ENCODE results near the gene SCAND1.
A peak's percentile ranks its signal among the peaks of the same experiment; 100 is the strongest.
"Not testable (repeated sequence)": the region's sequence is repeated elsewhere in the genome, so short reads cannot be mapped to it uniquely, and the experiment has no call there.

The SCAND1 gene

DNA sequence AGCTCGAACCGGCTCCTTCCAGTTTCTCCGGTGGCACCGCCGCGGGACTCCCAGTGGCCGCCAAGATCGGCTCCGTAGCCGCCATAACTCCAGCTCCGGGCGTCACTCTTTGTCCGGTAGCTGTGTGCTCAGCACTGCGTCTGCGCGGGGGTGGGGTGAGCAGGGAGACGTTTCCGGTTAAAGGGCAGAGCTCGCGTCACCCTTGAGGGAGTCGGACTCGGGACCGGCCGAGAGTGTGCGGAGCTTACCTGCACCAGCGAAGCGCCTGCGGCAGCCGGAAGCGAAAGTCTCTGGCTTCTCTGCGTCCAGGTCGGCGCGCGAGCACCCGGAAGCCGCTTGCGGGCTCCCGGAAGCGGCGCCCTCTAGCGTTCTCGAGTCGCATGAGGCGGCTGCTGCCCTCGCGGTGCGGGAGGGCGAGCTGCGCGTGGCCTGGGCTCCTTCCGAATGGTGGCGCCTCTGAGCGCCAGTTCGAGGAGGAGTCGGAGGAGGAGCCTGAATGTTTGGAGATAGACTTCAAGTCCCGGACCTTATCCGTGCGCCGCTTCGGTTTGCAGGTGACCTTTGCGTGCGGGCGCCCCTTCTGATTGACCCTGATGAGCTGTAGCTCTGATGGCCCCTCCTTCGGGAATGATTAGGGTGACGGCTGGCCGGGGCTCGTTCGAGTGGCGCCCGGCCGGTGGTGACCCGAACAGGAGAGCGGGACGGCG lies at the start of gene SCAND1:
SCAND1 (minus strand) TSS at position 303 of the 707 bp plus-strand sequence; CDS start at position 85, 218 bp downstream.
- TF ChIP-seq, protein P1, sequence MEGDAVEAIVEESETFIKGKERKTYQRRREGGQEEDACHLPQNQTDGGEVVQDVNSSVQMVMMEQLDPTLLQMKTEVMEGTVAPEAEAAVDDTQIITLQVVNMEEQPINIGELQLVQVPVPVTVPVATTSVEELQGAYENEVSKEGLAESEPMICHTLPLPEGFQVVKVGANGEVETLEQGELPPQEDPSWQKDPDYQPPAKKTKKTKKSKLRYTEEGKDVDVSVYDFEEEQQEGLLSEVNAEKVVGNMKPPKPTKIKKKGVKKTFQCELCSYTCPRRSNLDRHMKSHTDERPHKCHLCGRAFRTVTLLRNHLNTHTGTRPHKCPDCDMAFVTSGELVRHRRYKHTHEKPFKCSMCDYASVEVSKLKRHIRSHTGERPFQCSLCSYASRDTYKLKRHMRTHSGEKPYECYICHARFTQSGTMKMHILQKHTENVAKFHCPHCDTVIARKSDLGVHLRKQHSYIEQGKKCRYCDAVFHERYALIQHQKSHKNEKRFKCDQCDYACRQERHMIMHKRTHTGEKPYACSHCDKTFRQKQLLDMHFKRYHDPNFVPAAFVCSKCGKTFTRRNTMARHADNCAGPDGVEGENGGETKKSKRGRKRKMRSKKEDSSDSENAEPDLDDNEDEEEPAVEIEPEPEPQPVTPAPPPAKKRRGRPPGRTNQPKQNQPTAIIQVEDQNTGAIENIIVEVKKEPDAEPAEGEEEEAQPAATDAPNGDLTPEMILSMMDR (IDR thresholded peaks at IDR 0.05; ENCODE audit: insufficient read depth, low read depth, low read length, missing control alignments): peak; percentile 98

DNA sequence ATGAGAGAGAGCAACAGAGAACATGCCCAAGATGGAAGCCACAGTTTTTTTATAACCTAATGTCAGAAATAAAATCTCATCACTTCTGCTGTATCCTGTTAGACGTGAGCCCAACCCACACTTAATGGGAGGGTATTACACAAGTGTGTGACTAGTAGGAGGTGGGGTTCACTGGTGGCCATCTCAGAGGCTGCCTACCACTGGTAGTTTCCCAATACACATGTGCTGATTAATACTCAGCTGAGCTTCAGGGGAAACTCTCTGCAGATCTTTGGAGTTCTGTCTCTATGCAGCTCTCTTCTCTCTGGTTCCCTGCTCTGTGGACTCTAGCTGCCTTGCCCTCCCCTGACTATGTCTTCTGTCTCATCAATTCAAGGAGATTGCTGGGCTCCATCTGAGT lies 49.7 kb upstream of the SCAND1 start:
- H3K4me3 ChIP-seq (ENCODE audit: low read depth, low read length): no peak overlapping the region
- TF ChIP-seq, protein P1 (IDR thresholded peaks at IDR 0.05; ENCODE audit: insufficient read depth, low read depth, low read length, missing control alignments): no peak
- no peak for DNase-seq (ENCODE audit: low read depth)

More for the DNA sequence above, at the start of gene SCAND1:
- peak; percentile 100 for DNase-seq (ENCODE audit: low read depth)
- peak within 1 kb of the TSS; percentile 95 for H3K4me3 ChIP-seq (ENCODE audit: low read depth, low read length)

DNA sequence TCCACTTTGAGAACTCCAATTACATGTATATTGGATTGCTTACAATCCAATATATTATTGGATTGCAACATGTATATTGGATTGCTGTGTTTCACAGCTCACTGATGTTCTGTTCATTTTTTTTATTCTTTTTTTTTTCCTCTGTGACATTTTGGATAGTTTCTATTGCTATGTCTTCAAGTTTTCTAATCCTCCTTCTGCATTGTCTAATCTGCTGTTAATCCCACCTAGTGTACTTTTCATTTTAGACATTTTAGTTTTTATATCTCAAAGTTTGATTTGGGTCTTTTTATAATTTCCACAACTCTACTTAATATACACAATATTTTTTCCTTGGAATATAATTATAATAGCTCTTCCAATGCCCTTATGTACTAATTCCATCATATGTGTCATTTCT lies 48.6 kb upstream of the SCAND1 start:
- TF ChIP-seq, protein P1 (IDR thresholded peaks at IDR 0.05; ENCODE audit: insufficient read depth, low read depth, low read length, missing control alignments): no peak
- no peak overlapping the region for H3K4me3 ChIP-seq (ENCODE audit: low read depth, low read length)
- DNase-seq (ENCODE audit: low read depth): no peak

DNA sequence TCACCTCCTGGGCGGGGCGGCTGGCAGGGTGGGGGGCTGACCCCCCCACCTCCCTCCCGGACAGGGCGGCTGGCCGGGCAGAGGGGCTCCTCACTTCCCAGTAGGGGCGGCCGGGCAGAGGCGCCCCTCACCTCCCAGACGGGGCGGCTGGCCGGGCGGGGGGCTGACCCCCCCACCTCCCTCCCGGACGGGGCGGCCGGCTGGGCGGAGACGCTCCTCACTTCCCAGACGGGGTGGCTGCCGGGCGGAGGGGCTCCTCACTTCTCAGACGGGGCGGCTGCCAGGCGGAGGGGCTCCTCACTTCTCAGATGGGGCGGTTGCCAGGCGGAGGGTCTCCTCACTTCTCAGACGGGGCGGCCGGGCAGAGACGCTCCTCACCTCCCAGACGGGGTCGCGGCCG lies 47.0 kb upstream of the SCAND1 start:
- not testable (repeated sequence) for H3K4me3 ChIP-seq (ENCODE audit: low read depth, low read length); DNase-seq (ENCODE audit: low read depth)

DNA sequence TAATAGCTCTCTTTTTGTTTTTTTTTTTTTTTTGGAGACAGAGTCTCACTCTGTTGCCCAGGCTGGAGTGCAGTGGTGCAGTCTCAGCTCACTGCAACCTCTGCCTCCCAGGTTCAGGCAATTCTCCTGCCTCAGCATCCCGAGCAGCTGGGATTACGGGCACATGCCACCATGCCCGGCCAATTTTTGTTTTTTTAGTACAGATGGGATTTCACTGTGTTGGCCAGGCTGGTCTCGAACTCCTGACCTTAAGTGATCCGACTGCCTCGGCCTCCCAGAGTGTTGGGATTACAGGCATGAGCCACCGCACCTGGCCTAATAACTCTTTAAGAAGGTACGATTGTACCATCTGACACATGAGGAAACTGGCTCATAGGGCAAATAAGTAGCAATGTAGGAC lies 42.2 kb upstream of the SCAND1 start:
- not testable (repeated sequence) for DNase-seq (ENCODE audit: low read depth); H3K4me3 ChIP-seq (ENCODE audit: low read depth, low read length)

DNA sequence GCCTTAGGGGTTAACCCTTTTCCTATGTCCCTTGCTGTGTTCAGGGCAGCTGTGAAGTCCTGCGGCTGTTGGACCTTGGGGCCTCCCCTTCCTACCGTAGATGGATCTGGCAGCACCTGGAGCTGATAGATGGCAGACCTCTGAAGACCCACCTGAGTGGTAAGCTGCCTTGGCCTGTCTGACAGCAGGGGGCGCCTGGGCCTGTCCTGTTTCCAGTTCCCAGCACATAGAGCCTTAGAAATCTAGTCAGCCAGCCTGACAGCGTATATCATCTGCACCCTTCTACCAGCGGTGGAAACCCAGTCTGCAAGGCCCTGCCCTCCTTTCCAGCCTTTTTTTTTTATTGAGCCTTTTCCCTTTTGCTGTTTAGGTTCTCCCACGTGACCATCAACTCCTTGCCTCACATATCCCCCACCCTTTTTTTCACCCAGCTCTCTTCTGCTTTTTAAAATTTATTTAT lies 40.7 kb upstream of the SCAND1 start:
- TF ChIP-seq, protein P1 (IDR thresholded peaks at IDR 0.05; ENCODE audit: insufficient read depth, low read depth, low read length, missing control alignments): peak; percentile 96
- peak; percentile 87 for DNase-seq (ENCODE audit: low read depth)
- no peak overlapping the region for H3K4me3 ChIP-seq (ENCODE audit: low read depth, low read length)

DNA sequence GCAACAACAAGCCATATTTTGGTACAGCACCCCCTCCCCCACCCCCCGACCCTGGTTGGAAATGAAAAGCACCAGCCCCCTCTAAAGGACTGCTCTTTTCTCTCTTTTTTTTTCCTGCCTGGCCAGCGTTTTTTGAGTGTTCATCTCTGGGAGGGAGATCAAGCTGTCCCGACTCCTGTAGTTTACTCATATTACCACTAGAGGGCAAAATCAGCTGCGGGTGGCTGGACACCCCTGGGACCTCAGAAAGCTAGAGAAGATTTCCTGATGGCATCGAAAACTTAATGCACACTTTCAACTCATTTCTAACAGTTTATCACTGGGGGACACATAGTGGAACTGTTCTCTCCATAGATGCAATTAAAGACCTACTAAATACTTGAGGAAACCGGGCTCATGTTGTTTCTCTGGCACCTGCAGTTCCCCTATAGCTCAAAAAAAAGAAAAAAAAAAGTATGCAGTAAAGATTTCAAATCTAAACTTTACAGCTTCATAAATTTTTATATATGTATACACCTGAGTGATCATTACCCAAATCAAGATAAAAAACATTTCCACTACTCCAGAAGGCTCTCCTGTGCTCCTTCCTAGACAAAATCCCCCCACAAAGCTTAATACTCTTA lies 38.5 kb upstream of the SCAND1 start:
- DNase-seq (ENCODE audit: low read depth): peak; percentile 69
- TF ChIP-seq, protein P1 (IDR thresholded peaks at IDR 0.05; ENCODE audit: insufficient read depth, low read depth, low read length, missing control alignments): peak; percentile 82
- H3K4me3 ChIP-seq (ENCODE audit: low read depth, low read length): no peak overlapping the region

Data from GM12865 (cell line).